HG03342 (cell line): ENCODE results near the gene SCYL1.
A peak's percentile ranks its signal among the peaks of the same experiment; 100 is the strongest.

Experiments used
- ATAC-seq: cut with Tn5 transposase; IDR thresholded peaks from one replicate; pipeline ENCODE4 v1.9.1; 2021; ENCODE audit warnings: mild to moderate bottlenecking, moderate library complexity; ENCODE audit not compliant: unreplicated experiment

The SCYL1 gene

DNA sequence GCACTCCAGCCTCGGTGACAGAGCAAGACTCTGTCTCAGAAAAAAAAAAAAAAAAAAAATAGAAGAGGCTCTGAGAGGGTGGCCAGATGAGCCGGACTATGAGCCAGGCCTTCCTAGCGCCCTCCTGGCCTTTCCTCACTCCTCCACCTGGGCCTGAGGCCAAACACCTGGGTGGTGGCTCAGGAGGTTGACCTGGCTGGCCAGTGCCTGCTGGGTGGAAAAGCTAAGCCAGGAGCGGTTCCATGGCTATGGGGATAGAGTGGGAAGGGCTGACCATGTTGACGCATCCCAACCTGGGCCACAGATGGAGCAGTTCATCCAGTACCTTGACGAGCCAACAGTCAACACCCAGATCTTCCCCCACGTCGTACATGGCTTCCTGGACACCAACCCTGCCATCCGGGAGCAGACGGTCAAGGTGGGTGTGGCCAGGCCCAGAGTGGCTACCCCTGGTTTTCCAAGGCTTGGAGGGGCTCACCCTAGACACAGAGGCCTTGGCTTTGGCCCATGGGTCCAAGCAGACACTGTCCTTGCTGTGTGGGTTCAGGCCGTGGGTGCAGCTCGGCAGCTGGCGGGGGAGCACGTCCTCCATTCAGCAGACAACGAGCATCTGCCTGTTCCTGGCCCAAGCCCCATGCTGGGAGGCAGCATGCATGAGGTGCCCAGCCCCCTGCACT, 7.6 kb downstream of the SCYL1 start:
- ATAC-seq = no peak

- no peak for ATAC-seq
These were observed 10.2 kb downstream of the SCYL1 start for GRCh38 chr11:65535102-65535501.

- no peak for ATAC-seq
These were observed 11.8 kb downstream of the SCYL1 start for GRCh38 chr11:65536412-65537295.

GRCh38 chr11:65537296-65537597, 12.4 kb downstream of the SCYL1 start:
- no peak for ATAC-seq

DNA sequence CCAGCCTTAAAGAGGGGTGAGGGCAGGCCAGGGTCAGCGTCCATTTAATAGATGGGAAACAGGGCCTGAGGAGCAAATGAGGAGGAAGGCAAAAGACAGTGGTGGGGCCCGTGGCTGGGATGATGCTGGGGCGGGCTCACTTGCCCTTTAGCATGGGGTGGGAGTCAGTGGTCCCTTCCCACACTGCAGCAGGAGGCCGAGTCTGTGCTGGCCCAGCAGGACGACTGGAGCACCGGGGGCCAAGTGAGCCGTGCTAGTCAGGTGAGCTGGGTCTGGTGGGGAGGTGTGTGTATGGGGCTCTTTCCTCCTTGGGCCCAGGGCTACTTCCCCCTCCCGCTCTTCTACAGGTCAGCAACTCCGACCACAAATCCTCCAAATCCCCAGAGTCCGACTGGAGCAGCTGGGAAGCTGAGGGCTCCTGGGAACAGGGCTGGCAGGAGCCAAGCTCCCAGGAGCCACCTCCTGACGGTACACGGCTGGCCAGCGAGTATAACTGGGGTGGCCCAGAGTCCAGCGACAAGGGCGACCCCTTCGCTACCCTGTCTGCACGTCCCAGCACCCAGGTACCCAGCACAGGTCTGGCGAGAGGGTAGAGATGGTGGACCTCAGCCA, 12.8 kb downstream of the SCYL1 start:
- no peak for ATAC-seq

DNA sequence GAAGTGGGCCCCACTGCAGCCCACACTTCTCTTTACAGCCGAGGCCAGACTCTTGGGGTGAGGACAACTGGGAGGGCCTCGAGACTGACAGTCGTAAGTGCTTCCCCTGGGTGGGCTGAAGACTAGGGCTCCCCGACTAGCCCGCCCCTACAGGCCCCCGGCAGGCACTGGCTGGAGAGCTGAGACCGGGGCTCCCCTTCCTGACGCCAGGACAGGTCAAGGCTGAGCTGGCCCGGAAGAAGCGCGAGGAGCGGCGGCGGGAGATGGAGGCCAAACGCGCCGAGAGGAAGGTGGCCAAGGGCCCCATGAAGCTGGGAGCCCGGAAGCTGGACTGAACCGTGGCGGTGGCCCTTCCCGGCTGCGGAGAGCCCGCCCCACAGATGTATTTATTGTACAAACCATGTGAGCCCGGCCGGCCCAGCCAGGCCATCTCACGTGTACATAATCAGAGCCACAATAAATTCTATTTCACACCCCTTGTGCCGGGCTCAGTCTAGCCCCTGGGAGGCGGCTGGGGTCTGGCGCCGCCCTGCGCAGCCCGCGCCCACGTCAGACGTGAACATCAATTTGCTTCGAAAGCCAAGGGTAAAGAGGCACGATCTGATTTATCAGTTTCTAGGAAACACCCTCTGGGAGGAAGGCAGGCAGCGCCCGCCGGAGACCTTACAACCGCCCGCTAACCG, 13.5 kb downstream of the SCYL1 start:
- ATAC-seq = no peak

GRCh38 chr11:65538915-65539743, 14.2 kb downstream of the SCYL1 start:
- no peak for ATAC-seq

DNA sequence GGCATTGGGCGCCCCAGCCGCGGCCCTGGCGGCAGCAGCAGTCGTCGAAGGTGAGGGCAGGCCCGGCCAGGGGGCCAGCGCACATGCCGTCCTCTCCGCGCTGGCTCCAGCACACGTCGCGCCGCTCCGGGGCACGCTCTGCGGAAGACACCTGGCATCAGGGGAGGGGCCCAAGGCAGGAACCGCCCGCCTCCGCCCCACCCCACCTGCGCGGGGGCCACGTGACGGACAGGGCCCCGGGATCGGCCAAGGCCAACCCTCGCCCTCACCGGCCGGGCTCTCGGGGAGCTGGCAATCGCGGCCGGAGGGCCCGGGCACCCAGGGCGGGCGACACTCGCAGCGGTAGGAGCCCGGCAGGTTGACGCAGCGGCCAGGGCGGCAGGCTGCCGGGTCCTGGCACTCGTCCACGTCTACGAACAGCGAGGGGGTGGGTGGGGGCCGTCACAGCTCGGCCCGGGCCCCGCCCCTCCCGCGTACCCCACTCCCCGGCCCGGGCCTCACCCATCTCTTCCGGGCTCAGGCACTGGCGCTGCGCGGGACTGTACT, 14.9 kb downstream of the SCYL1 start:
- ATAC-seq = peak; percentile 53

GRCh38 chr11:65540290-65541092, 15.6 kb downstream of the SCYL1 start:
- ATAC-seq = peak; percentile 69

- ATAC-seq = no peak
These were observed 16.5 kb downstream of the SCYL1 start for GRCh38 chr11:65541093-65541982.

GRCh38 chr11:65542738-65543390, 18.0 kb downstream of the SCYL1 start:
- ATAC-seq = no peak

DNA sequence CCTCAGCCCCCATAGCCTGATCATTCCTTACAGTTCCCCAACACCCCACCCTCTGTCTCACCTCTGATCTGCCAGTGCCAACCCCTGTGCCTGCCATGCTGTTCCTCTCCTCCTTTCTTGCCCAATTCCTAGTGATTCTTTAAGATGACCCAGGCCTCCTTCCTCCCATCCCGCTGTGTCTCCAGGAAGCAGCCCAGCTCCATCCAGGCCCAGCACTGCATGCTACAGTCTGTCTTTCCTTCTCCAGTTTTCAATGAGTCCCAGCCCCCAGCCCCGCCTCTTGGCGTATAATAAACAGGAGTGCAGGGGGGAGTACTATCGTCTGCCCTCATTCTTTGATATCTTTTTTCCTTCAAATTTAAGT, 21.0 kb downstream of the SCYL1 start:
- no peak for ATAC-seq

DNA sequence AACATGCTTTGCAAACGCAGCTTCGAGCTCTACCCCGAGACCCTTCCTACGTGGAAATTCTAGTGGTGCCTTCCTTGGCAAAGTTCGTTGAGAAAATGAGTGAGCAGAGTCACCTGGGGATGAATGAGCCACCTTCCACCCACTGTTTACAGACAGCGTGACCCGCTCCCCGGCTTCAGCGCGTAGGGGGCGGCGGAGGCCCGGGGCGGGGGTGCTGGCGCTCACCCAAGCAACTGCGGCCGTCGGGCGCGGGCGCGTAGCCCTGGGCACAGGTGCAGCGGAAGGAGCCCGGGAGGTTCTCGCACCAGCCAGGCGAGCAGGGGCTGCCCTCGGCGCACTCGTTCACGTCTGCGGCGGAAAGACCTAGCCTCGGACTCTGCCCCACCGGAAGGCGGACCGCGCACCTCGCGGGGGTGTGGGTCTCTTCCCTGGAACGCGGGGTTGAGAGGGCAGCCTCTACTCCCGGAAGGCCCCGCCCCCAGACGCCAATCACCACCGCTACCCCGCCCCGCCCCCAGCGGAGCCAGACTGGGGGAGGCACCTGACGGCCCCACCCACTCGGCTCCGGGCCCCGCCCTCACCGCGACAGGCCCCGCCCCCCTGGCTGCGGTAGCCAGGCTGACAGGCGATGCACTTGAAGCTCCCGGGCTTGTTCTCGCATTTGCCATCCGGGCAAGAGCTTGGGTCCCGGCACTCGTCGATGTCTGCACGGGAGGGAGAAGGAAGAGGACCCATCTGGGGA, 21.5 kb downstream of the SCYL1 start:
- peak; percentile 68 for ATAC-seq

DNA sequence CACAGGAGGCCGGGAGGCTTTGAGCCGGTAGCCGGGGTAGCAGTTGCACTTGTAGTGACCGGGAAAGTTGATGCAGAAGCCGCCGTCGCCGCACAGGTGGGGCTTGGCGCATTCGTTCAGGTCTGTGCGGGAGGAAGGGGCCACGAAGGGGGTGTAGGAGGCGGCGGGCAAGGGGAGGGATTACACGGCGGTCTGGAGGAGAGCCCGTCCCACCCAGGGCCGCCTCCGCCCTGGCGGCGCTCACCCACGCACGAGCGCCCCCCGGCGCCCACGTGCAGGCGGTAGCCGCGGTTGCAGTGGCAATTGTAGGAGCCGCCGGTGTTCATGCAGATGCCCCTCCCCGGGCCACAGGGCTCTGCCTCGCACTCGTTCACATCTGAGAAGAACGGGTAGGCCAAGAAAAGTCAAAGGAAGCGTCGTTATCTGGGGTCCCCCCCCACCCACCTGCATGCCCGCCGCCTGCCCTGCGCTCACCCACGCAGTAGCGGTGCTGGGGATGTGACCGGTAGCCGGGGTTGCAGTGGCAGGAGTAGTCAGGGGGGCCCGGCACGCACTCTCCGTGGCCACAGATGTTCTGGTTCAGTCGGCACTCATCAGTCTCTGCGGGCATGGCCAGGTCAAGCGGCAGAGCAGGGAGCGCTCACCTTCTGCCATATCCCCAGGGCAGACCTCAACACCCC, 22.7 kb downstream of the SCYL1 start:
- no peak for ATAC-seq

DNA sequence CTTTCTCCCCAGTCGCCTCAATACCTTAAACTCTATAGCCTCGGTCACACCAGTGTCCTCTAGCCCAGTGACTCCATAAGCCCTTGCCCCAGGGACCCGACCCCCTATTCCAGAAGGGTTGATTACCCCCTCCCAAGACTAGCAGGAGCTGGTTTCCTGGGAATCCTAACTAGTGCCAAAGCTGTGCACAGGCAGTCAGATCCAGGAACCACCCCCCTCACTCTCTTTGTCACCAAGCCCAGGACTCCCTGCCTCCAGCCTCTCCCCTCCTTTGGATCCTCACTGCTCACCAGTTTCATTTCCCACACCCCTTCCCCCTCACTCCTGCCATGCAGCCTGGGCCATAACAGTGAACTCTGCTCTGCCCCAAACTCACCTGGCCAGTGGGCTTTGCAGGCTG, 23.5 kb downstream of the SCYL1 start:
- no peak for ATAC-seq

DNA sequence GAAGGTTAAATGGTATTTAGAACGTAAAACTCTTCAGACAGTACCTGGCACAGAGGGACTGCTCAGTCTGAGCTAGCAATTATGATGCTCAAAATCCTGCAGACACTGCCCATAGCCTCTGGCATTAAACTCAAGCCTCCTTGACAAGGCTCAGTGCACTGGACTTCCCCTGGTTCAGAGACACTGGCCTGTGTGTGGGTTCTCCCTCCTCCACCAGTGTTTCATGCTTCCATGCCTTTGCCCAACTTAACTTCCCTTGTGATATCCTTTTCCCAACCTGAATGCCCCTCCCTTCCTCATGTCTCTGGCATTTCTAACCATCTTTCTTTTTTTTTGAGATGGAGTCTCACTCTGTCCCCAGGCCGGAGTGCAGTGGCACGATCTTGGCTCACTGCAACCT, 24.2 kb downstream of the SCYL1 start:
- no peak for ATAC-seq
